GM20431 (cell line): Measurements from ENCODE around the gene FBXW7.

Experiments
- in situ Hi-C: fragments of 300-500 bp; cut with MseI, MboI; formaldehyde crosslinking; loops from one replicate; pipeline ENCODE4 v1.15.0; 2020; ENCODE audit warnings: low sequenced_read_pairs; ENCODE audit not compliant: unreplicated experiment

FBXW7 gene

GRCh38 chr4:152515678-152516077, 20.2 kb downstream of the FBXW7 start:
- in situ Hi-C loops: no loop called here

GRCh38 chr4:152514356-152514755, 21.5 kb downstream of the FBXW7 start:
- in situ Hi-C loops: no loop called here

GRCh38 chr4:152513078-152513477, 22.8 kb downstream of the FBXW7 start:
- in situ Hi-C loops: no loop called here

GRCh38 chr4:152512483-152512882, 23.4 kb downstream of the FBXW7 start:
- in situ Hi-C loops: no loop called here

- in situ Hi-C loops: no loop called here
Measured at GRCh38 chr4:152510349-152511147, 25.3 kb downstream of the FBXW7 start.

GRCh38 chr4:152509595-152510225, 26.2 kb downstream of the FBXW7 start:
- in situ Hi-C loops: no loop called here

- in situ Hi-C loops: no loop called here
Measured at GRCh38 chr4:152508818-152509217, 27.1 kb downstream of the FBXW7 start.

GRCh38 chr4:152508386-152508785, 27.5 kb downstream of the FBXW7 start:
- in situ Hi-C loops: no loop called here

GRCh38 chr4:152503653-152504290, 32.1 kb downstream of the FBXW7 start:
- in situ Hi-C loops: no loop called here

- in situ Hi-C loops: no loop called here
Measured at GRCh38 chr4:152501846-152502536, 33.9 kb downstream of the FBXW7 start.

- in situ Hi-C loops: no loop called here
Measured at GRCh38 chr4:152500800-152501434, 35.0 kb downstream of the FBXW7 start.

- in situ Hi-C loops: no loop called here
Measured at GRCh38 chr4:152500275-152500674, 35.6 kb downstream of the FBXW7 start.

GRCh38 chr4:152499344-152499743, 36.5 kb downstream of the FBXW7 start:
- in situ Hi-C loops: loop anchor here (25.0 kb wide), 1 partner anchor 238 kb away; no protein-coding TSS in a partner anchor

- in situ Hi-C loops: loop anchor here (25.0 kb wide), 1 partner anchor 243 kb away; no protein-coding TSS in a partner anchor
Measured at GRCh38 chr4:152494020-152494419, 41.9 kb downstream of the FBXW7 start.

- in situ Hi-C loops: loop anchor here (25.0 kb wide), 1 partner anchor 249 kb away; no protein-coding TSS in a partner anchor
Measured at GRCh38 chr4:152488246-152488645, 47.6 kb downstream of the FBXW7 start.

- in situ Hi-C loops: loop anchor here (25.0 kb wide), 1 partner anchor 251 kb away; no protein-coding TSS in a partner anchor
Measured at GRCh38 chr4:152486429-152487389, 49.2 kb downstream of the FBXW7 start.

GRCh38 chr4:152485726-152486276, 50.1 kb downstream of the FBXW7 start:
- in situ Hi-C loops: loop anchor here (25.0 kb wide), 1 partner anchor 252 kb away; no protein-coding TSS in a partner anchor

- in situ Hi-C loops: loop anchor here (25.0 kb wide), 1 partner anchor 255 kb away; no protein-coding TSS in a partner anchor
Measured at GRCh38 chr4:152482211-152482610, 53.7 kb downstream of the FBXW7 start.
